IPS DF 4.7 (cell line): Measurements from ENCODE around the gene ACAP3.

Experiments used
- DNase-seq: peaks from one replicate; pipeline ENCODE4 v3.0.0-alpha.2; 2013; ENCODE audit warnings: low spot score; ENCODE audit errors: extremely low read depth

The ACAP3 gene

GRCh38 chr1:1307923-1308755, at the start of gene ACAP3, which contains the start of gene PUSL1:
Gene ACAP3, minus strand, starts transcription at chr1:1307930. Its CDS starts 115 bp downstream, at chr1:1307815.
Gene PUSL1, plus strand, starts transcription at chr1:1308597. Its CDS starts 47 bp downstream, at chr1:1308644.
- no peak for DNase-seq

GRCh38 chr1:1356796-1357401, 49.2 kb upstream of the ACAP3 start:
- DNase-seq, result no peak

- DNase-seq, result no peak
These were observed 48.6 kb upstream of the ACAP3 start for GRCh38 chr1:1356166-1356795.

- DNase-seq, result no peak
These were observed 47.7 kb upstream of the ACAP3 start for GRCh38 chr1:1355416-1355815.

- DNase-seq, result no peak
These were observed 46.8 kb upstream of the ACAP3 start for GRCh38 chr1:1354271-1355247.

- no peak for DNase-seq
These were observed 45.8 kb upstream of the ACAP3 start for GRCh38 chr1:1353389-1354151.

GRCh38 chr1:1352786-1353388, 45.2 kb upstream of the ACAP3 start:
- DNase-seq, result no peak

GRCh38 chr1:1351511-1352427, 44.0 kb upstream of the ACAP3 start:
- no peak for DNase-seq

GRCh38 chr1:1349256-1350012, 41.7 kb upstream of the ACAP3 start, which contains the start of gene DVL1:
Gene DVL1, minus strand, starts transcription at chr1:1349418. Its CDS starts 353 bp downstream, at chr1:1349065.
- no peak for DNase-seq

GRCh38 chr1:1348420-1349255, 40.9 kb upstream of the ACAP3 start:
- no peak for DNase-seq

- DNase-seq, result no peak
These were observed 40.1 kb upstream of the ACAP3 start for GRCh38 chr1:1347663-1348419.

GRCh38 chr1:1347026-1347595, 39.4 kb upstream of the ACAP3 start:
- DNase-seq, result no peak

GRCh38 chr1:1346501-1346890, 38.8 kb upstream of the ACAP3 start:
- DNase-seq, result no peak

GRCh38 chr1:1345860-1346500, 38.2 kb upstream of the ACAP3 start:
- no peak for DNase-seq

- DNase-seq, result no peak
These were observed 37.7 kb upstream of the ACAP3 start for GRCh38 chr1:1345384-1345783.
